ENCODE measurements around the gene DGAT2L6. TPM values are rescaled to one million over a fixed set of nuclear protein-coding genes. Genes with fewer than 3 reads are reported as not detected.
"Not testable (repeated sequence)": the region's sequence is repeated elsewhere in the genome, so short reads cannot be mapped to it uniquely, and the experiment has no call there.

The DGAT2L6 gene
- total RNA-seq, 2 experiments from 2014 or later: not detected

DNA sequence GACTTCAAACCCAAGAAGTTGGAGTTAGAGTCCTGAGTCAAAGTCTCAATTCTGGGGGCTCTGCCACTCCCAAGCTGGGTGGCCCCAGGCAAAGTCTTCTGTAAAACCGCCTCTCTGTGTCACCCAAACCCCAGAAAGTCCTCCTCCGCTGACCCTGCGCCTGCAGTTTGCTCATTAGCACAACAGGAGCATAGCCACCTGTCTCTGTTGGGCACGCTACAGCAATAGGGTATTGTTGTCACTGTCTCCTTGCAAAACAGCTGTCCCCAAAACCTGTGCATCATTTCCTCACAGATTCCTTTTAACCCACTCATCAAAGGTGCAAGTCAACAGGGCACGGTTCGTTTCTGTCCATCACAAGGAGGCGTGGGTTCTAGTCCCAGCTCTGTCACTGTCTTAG lies 8.0 kb upstream of the DGAT2L6 start:
- Mint-ChIP-seq H3K4me3 (no peak overlapping the region), H3K9me3 (ENCODE audit: low read depth) (no peaks in the 10 kb centered on the region), H3K4me1 (peaks cover 19% of the 10 kb centered on the region), H3K27me3 (no peaks in the 10 kb centered on the region), H3K27ac (no peak overlapping the region), H3K36me3 (peaks cover 15% of the 10 kb centered on the region)
- ATAC-seq: no peak
- no peak for DNase-seq
- CTCF ChIA-PET: no interaction called here

DNA sequence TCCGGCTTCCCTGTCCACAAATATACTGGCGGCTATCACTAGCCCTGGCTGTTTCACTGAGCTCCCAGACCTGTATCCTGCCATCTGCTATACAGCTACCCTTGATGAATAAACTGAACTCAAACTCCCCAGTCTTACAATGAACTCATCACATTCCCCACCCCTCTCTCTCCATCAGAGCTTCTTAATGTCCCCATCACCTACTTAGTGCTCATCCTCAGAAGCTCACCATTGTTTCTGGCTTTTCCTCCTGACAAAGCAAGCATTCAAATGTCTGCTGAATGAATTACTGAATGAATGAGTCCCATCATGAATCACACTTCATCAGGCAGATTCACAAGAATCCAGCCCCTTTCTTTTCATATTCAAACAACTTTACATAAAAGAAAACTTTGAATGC lies 5.7 kb upstream of the DGAT2L6 start:
- Mint-ChIP-seq H3K4me1 (peaks cover 18% of the 10 kb centered on the region), H3K27ac (no peak overlapping the region), H3K36me3 (peaks cover 6% of the 10 kb centered on the region), H3K9me3 (ENCODE audit: low read depth) (no peaks in the 10 kb centered on the region), H3K4me3 (no peak overlapping the region), H3K27me3 (no peaks in the 10 kb centered on the region)
- no peak for DNase-seq
- CTCF ChIA-PET: no interaction called here
- ATAC-seq: no peak

DNA sequence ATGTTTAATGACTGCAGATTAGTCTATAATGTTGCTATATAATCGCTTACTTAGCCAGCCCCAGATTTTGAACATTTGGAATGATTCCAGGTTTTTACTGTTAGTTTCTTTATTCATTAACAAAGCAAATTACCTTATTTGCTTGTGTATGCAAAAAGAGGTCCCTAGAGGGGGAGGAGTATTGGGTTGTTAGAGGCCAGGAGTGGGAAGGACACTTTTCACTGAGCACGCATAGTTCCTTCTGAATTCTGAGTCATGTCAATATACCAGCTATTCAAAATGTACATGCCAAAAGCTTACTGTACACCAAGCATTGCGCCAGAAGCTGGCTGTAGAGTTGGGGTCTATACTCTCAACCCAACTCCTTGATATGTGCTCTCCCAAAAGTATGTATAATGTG lies 5.1 kb upstream of the DGAT2L6 start:
- no peak overlapping the region for H3K4me3 Mint-ChIP-seq
- H3K4me1 Mint-ChIP-seq: peaks cover 19% of the 10 kb centered on the region
- peaks cover 4% of the 10 kb centered on the region for H3K36me3 Mint-ChIP-seq
- H3K27ac Mint-ChIP-seq: no peak overlapping the region
- no peaks in the 10 kb centered on the region for H3K27me3 Mint-ChIP-seq
- H3K9me3 Mint-ChIP-seq (ENCODE audit: low read depth): no peaks in the 10 kb centered on the region
- DNase-seq (no peak), ATAC-seq (no peak)
- CTCF ChIA-PET: no interaction called here

DNA sequence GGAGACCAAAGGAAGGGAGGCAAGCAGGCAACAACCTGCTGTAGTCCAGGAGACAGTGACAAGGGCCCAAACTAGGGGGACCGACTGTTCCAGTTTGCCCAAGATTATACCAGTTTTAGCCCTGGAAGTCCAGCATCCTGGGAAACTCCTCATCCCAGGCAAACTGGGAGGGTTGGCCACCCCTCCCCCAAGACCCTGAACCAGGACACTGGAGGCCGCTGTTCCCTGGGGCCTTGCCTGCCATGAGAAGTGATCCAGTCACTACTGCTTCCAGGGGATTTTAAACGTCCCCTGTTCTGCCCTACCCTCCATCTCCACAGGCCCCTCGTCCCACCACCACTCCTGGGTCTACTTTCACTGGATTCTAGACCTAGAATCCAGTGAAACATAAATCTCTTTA lies 4.3 kb upstream of the DGAT2L6 start:
- ATAC-seq: no peak
- no peak overlapping the region for H3K27ac Mint-ChIP-seq
- H3K9me3 Mint-ChIP-seq (ENCODE audit: low read depth): no peaks in the 10 kb centered on the region
- CTCF ChIA-PET: no interaction called here
- no peaks in the 10 kb centered on the region for H3K27me3 Mint-ChIP-seq
- DNase-seq: no peak
- no peak overlapping the region for H3K4me3 Mint-ChIP-seq
- H3K36me3 Mint-ChIP-seq: no peaks in the 10 kb centered on the region
- H3K4me1 Mint-ChIP-seq: peaks cover 17% of the 10 kb centered on the region

DNA sequence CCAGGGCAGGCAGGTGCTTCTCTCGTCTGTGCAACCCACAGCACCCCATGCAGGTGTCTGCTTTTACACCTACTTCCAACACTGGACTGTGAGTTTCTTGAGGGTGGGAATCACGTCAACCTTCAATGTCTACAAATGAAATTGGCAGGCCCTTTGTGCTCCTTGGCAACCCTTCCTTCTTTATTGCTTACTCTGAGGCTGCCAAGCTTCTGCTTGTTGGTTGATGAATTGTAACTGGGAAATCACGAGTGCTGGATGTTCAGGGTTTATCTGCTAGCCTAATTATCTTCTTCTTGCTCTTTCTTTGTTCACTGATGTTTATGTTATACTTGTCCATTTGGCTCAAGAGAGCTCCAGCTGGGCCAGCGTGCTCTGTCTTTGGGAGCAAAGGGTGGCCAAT lies 2.5 kb upstream of the DGAT2L6 start:
- no peaks in the 10 kb centered on the region for H3K27me3 Mint-ChIP-seq
- H3K4me1 Mint-ChIP-seq: peaks cover 27% of the 10 kb centered on the region
- H3K4me3 Mint-ChIP-seq: no peak overlapping the region
- ATAC-seq: no peak
- no peak overlapping the region for H3K27ac Mint-ChIP-seq
- H3K9me3 Mint-ChIP-seq (ENCODE audit: low read depth): no peaks in the 10 kb centered on the region
- H3K36me3 Mint-ChIP-seq: no peaks in the 10 kb centered on the region
- DNase-seq: no peak
- CTCF ChIA-PET: no interaction called here

DNA sequence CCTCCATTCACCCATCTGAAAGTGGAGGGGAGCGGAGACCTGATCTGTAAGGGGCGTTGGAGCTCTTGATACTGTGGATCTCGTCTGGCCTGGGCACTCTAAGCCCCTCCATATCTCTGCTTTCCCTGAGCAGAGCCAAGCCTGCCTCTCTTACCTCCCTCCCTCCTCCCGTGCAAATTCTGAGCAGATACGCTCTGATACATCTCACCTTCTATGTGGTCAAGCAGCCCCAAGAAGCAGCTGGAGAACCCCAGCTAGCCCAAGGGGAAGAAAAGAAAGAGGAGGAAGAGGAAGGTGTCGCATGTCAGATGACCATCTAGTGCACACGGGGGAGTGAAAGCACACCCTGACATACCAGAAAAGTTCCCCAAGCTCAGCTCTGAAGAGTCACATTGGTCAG lies 1.9 kb upstream of the DGAT2L6 start:
- DNase-seq (no peak), ATAC-seq (no peak)
- no peaks in the 10 kb centered on the region for H3K27me3 Mint-ChIP-seq
- H3K9me3 Mint-ChIP-seq (ENCODE audit: low read depth): no peaks in the 10 kb centered on the region
- H3K27ac Mint-ChIP-seq: no peak overlapping the region
- peaks cover 27% of the 10 kb centered on the region for H3K4me1 Mint-ChIP-seq
- CTCF ChIA-PET: no interaction called here
- no peaks in the 10 kb centered on the region for H3K36me3 Mint-ChIP-seq
- H3K4me3 Mint-ChIP-seq: no peak overlapping the region

DNA sequence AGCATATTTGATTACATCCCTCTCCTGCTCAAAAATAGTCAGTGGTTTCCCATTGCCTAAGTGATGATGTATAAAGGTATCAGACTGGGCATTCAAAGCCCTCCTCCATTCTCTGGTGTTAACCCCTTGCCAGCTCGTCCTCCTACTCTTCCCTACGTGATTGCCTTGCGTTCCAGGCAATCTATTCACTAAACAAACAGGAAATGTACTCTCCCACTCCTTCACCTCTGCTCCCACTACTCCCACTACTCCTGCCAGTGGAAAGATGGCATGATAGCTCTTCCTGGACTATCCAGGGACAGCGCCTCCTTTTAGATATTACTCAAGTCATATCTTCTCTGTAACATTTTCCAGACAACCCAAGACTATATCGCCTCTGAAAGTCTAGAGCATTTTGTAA lies 5.8 kb downstream of the DGAT2L6 start:
- H3K36me3 Mint-ChIP-seq: no peaks in the 10 kb centered on the region
- DNase-seq (no peak), ATAC-seq (no peak)
- CTCF ChIA-PET: no interaction called here
- H3K4me3 Mint-ChIP-seq: no peak overlapping the region
- H3K9me3 Mint-ChIP-seq (ENCODE audit: low read depth): no peaks in the 10 kb centered on the region
- H3K27me3 Mint-ChIP-seq: peaks cover 17% of the 10 kb centered on the region
- H3K4me1 Mint-ChIP-seq: peaks cover 8% of the 10 kb centered on the region
- H3K27ac Mint-ChIP-seq: no peak overlapping the region

DNA sequence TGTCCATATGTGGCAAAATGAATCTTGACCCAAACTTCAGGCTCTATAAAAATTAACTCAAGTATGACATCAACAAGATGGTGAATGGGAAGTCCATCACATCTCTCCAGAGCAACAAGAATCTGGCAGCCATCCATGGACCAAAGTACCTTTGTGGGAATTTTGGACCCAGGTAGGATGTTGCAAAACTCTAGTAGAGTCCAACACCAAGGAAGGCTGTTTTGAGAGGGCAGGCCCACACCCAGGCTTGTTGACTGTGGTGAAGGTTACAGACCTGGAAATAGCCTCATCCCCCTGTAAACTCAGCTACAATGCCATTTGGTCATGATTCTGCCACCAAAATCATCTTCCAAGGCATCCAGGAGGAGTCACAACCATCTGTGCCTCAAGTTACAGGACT lies 12.9 kb downstream of the DGAT2L6 start:
- no peaks in the 10 kb centered on the region for H3K36me3 Mint-ChIP-seq

DNA sequence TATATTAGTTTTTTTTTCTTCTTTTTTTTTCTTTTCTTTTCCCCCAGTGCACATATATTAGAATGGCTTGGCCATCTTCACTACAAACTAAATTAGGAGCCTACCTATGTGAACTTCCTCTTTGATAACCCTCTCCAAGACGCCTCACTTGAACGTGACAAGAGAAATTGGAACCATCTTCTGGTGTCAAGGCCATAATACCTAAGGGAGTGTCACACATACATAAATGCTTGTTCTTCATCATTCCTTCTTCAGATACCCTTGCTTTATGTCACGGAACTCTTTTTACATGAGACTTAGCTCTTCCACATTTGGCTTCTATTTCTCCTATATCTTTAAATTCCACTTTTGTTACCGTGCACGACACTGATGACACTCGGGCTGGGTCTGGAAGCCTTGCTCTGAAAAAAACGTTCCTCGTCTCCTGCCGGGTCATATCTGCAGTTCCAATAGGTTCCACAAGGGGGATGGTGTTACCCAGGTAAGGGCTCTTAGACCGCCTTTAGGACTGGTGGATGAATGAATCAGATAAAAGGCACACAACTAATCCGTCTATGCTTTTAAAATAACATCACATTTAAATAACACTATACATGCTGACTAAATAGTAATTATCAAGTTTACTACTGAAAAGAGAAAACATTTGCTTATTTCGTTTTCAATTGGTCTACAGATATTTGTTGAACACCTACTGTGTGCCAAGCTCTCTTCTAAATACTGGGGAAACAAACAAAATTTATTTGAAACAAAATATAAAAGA lies 19.9 kb downstream of the DGAT2L6 start:
- CTCF ChIA-PET: interaction anchor here (1.5 kb wide), 1 partner anchor 235 kb away, joined by 3 read pairs; no protein-coding TSS in a partner anchor
- Mint-ChIP-seq H3K27ac (no peak overlapping the region), H3K36me3 (no peaks in the 10 kb centered on the region), H3K27me3 (peaks cover 17% of the 10 kb centered on the region), H3K4me3 (no peak overlapping the region), H3K9me3 (ENCODE audit: low read depth) (no peaks in the 10 kb centered on the region), H3K4me1 (peaks cover 7% of the 10 kb centered on the region)
- peak; percentile 74 for ATAC-seq
- peak; percentile 70 for DNase-seq

More for the DNA sequence above, 12.9 kb downstream of the DGAT2L6 start:
- CTCF ChIA-PET: no interaction called here
- no peak overlapping the region for H3K27ac Mint-ChIP-seq
- H3K4me1 Mint-ChIP-seq: no peaks in the 10 kb centered on the region
- no peaks in the 10 kb centered on the region for H3K9me3 Mint-ChIP-seq (ENCODE audit: low read depth)
- DNase-seq: no peak
- peaks cover 27% of the 10 kb centered on the region for H3K27me3 Mint-ChIP-seq
- no peak for ATAC-seq
- no peak overlapping the region for H3K4me3 Mint-ChIP-seq

DNA sequence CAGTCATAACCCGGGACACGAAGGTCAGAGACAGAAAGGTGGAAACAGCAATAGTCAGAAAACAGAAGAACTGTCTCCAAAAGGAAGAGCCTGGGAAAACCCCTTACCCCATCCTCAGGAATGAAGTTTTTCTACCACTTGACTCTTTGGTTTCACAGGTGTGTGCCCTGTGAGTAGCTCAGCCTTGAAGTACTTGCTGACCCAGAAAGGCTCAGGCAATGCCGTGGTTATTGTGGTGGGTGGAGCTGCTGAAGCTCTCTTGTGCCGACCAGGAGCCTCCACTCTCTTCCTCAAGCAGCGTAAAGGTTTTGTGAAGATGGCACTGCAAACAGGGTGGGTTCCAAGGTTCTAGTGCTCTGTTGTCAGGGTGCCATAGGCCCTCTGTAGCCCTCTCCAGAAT lies 24.4 kb downstream of the DGAT2L6 start:
- H3K27ac Mint-ChIP-seq: no peak overlapping the region
- peaks cover 6% of the 10 kb centered on the region for H3K27me3 Mint-ChIP-seq
- DNase-seq: no peak
- H3K4me1 Mint-ChIP-seq: peaks cover 7% of the 10 kb centered on the region
- H3K4me3 Mint-ChIP-seq: no peak overlapping the region
- no peaks in the 10 kb centered on the region for H3K9me3 Mint-ChIP-seq (ENCODE audit: low read depth)
- CTCF ChIA-PET: no interaction called here
- H3K36me3 Mint-ChIP-seq: no peaks in the 10 kb centered on the region
- ATAC-seq: no peak

DNA sequence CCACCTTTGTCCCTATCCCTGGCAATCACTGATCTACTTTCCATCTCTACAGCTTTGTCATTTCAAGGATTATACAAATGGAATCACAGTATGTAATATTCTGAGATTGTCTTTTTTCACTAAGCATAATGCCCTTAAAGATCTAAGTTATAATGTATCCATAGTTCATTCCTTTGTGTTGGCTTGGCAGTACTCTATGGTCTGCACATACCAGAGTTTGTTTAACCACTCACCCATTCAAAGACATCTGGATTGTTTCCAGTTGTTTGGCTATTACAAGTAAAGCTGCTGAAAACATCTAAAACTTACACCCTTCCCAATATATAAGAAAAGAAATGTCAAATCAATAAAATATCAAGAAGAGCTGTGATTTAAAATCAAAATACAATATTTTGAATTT lies 31.2 kb downstream of the DGAT2L6 start:
- Mint-ChIP-seq H3K4me1 (no peaks in the 10 kb centered on the region), H3K9me3 (ENCODE audit: low read depth) (no peaks in the 10 kb centered on the region), H3K36me3 (no peaks in the 10 kb centered on the region), H3K4me3 (no peak overlapping the region), H3K27me3 (peaks cover 8% of the 10 kb centered on the region), H3K27ac (no peak overlapping the region)
- CTCF ChIA-PET: no interaction called here
- DNase-seq (no peak), ATAC-seq (no peak)

DNA sequence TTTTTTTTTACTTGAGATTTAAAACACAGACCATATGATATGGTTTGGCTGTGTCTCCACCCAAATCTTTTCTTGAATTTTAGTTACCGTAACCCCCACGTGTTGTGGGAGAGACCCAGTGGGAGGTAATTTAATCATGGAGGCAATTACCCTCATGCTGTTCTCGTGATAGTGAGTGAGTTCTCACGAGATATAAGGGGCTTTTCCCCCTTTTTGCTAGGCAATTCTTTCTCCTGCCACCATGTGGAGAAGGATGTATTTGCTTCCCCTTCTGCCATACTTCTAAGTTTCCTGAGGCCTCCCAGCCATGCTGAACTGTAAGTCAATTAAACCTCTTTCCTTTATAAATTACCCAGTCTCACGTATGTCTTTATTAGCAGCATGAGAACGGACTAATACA lies 32.3 kb downstream of the DGAT2L6 start:
- H3K9me3 Mint-ChIP-seq (ENCODE audit: low read depth); ATAC-seq; CTCF ChIA-PET; H3K4me1 Mint-ChIP-seq; H3K36me3 Mint-ChIP-seq; H3K27ac Mint-ChIP-seq; H3K27me3 Mint-ChIP-seq; H3K4me3 Mint-ChIP-seq; DNase-seq: not testable (repeated sequence)

DNA sequence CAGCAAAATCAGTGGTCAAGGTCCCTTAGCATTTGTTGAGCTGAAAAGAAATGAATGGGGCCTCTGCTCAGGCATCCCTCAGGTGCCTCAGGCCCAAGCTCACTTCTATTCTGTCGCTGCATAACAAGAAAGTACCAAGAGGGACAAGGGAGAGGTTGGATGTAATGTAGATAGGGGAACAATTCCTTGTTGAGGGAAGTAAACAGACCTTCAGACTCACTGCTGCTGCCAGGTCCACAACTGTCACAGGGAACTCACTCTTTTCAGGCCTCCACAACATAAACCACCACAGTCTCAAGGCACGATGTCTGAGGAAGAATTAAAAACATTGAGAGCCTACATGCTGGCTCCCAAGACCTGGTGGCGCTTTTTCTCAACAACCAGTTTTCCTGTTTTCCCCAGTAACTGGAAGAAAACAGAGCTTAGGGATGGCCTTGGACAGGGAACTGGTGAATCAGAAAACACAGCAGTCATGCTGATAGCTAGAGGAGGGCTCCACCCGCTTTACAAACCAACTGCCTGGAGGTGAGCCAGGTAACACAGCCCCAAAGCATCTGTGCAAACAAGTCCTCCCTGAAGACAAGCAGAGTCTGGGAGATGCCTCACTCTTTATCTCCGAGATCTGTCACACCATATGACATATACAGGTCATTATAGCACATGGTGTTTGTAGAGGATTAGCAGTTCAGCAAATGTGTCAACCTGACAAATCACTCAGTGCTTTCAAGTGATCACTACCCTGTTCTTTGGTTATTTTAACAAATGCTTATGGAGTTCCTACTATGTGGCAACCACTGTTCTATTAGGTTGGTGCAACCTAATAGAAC lies 42.9 kb downstream of the DGAT2L6 start:
- Mint-ChIP-seq H3K4me1 (no peaks in the 10 kb centered on the region), H3K9me3 (ENCODE audit: low read depth) (no peaks in the 10 kb centered on the region), H3K4me3 (no peak overlapping the region), H3K27ac (no peak overlapping the region), H3K36me3 (no peaks in the 10 kb centered on the region), H3K27me3 (no peaks in the 10 kb centered on the region)
- no peak for DNase-seq
- ATAC-seq: no peak
- CTCF ChIA-PET: no interaction called here

DNA sequence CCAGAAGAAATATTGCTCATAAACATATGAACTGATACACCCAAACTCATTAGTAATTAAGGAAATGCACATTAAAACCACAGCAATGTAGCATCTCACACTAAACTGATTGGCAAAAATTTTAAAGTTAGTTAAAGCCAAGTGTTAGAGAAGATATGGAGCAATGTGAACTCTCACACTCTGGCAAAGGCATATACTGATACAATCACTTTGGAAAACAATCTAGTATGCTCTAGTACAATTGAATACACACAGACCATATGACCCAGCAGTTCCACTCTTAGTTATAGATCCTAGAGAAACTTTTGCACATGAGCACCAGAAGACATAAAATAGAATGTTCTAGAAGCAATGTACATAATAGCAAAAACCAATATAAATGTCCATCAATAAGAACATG lies 48.8 kb downstream of the DGAT2L6 start:
- Mint-ChIP-seq H3K4me1 (no peaks in the 10 kb centered on the region), H3K36me3 (no peaks in the 10 kb centered on the region), H3K4me3 (no peak overlapping the region), H3K27ac (no peak overlapping the region), H3K9me3 (ENCODE audit: low read depth) (no peaks in the 10 kb centered on the region), H3K27me3 (no peaks in the 10 kb centered on the region)
- ATAC-seq (no peak), DNase-seq (no peak)
- CTCF ChIA-PET: no interaction called here

Data from activated CD8-positive, alpha-beta memory T cell treated with anti-CD3 and anti-CD28 coated beads, Interleukin-2, amount 10 ng/mL, durations not matched to agents 7 days and 5 days (primary cell).